ENCODE data around the gene RNF224.

DNA sequence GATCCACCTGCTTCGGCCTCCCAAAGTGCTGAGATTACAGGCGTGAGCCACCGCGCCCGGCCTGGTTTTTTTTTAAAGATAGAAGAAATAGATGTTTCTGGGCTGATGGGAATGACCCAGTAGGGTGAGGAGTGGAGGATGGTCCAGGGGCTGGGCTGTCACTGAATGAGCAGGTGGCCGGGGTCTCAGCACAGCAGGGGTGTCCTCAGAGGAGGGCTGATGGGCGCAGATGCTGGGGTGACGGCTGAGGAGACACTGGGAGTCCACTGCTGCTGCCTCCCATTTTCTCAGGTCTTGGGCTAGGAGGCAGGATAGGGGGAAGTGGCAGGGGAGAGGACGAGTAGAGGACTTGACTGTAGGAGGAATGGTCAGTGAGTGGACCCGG is 47.9 kb downstream of the RNF224 start:
- no peak for TF ChIP-seq POLR2AphosphoS5 (IDR thresholded peaks at IDR 0.05; ENCODE audit: borderline replicate concordance, low read depth, low read length)
- no peak for TF ChIP-seq EZH2 (IDR thresholded peaks at IDR 0.05)
- TF ChIP-seq FOXP2 (optimal IDR thresholded peaks at IDR 0.05; ENCODE audit: control extremely low read depth, extremely low read length, insufficient read depth), result no peak

Data from SK-N-MC (cell line).